HepG2 (cell line): ENCODE measurements around the gene OTOGL.

ENCODE experiments used
- CEBPB ChIP-seq: IDR thresholded peaks from 2 replicates; pipeline ENCODE4 v1.6.1; 2011; ENCODE audit warnings: low read depth, low read length, improper control_type of control experiment, borderline replicate concordance
- HDAC2 ChIP-seq: sonication (generic); formaldehyde crosslinking; IDR thresholded peaks from 2 replicates; pipeline ENCODE4 v1.4.0; 2020; ENCODE audit warnings: missing genetic modification reagents
- NFYB ChIP-seq: sonication (generic); formaldehyde crosslinking; IDR thresholded peaks from 2 replicates; pipeline ENCODE4 v1.4.0; 2020; ENCODE audit warnings: missing genetic modification reagents
- POLR2A ChIP-seq, 2 experiments: IDR thresholded peaks; 2 replicates each; pipeline ENCODE4 v1.6.1; 2011; ENCODE audit warnings: low read depth in 2 of 2, low read length in 2 of 2, mild to moderate bottlenecking in 1 of 2, moderate library complexity in 1 of 2; ENCODE audit not compliant: insufficient read depth in 1 of 2
- ZNF281 ChIP-seq: sonication (generic); formaldehyde crosslinking; IDR thresholded peaks from 2 replicates; pipeline ENCODE4 v1.4.0; 2020; ENCODE audit warnings: missing genetic modification reagents, borderline replicate concordance
- ZNF510 ChIP-seq: sonication (generic); formaldehyde crosslinking; IDR thresholded peaks from 2 replicates; pipeline ENCODE4 v1.4.0; 2020; ENCODE audit warnings: low read depth, mild to moderate bottlenecking, missing genetic modification reagents

GRCh38 chr12:80186727-80187217 lies 87.4 kb downstream of the OTOGL start:
- no peak for TF ChIP-seq ZNF510 (CRISPR knock-in tag)
- no peak for TF ChIP-seq CEBPB
- no peak for TF ChIP-seq POLR2A (IDR thresholded peaks at IDR 0.05; ENCODE audit: insufficient read depth in 1 of 2, low read depth in 2 of 2, low read length in 2 of 2)
- TF ChIP-seq ZNF281 (CRISPR knock-in tag) = no peak
- TF ChIP-seq HDAC2 (CRISPR knock-in tag) = no peak
- no peak for TF ChIP-seq NFYB (CRISPR knock-in tag)
